ENCODE results near the gene MTRF1.

MTRF1 gene

GRCh38 chr13:41199079-41199478, 64.3 kb downstream of the MTRF1 start:
- Histone ChIP-seq H3K36me3 (ENCODE audit: control insufficient read depth in 2 of 2, insufficient read depth in 1 of 2, low read length in 2 of 2) (no peaks in the 10 kb centered on the region), H3K9me3 (ENCODE audit: control insufficient read depth, insufficient read depth, low read depth, low read length) (no peaks in the 10 kb centered on the region), H3K4me1 (ENCODE audit: control insufficient read depth, insufficient read depth, low read length) (no peaks in the 10 kb centered on the region), H3K27ac (ENCODE audit: extremely low read depth, low read depth, low read length) (no peak overlapping the region), H3K4me3 (ENCODE audit: low read depth, low read length) (no peak overlapping the region)
- POLR2A ChIA-PET: no interaction called here
- CTCF ChIA-PET: no interaction called here
- TF ChIP-seq TSHZ1 (tag by site-specific recombination; IDR thresholded peaks at IDR 0.05; ENCODE audit: borderline replicate concordance): no peak
- TF ChIP-seq ZNF23 (tag by site-specific recombination; IDR thresholded peaks at IDR 0.05; ENCODE audit: borderline replicate concordance): no peak
- no peak for TF ChIP-seq ZNF792 (tag by site-specific recombination; IDR thresholded peaks at IDR 0.05)
- no peak for TF ChIP-seq ZNF561 (tag by site-specific recombination; IDR thresholded peaks at IDR 0.05; ENCODE audit: borderline replicate concordance)
- no peak for TF ChIP-seq ZNF549 (tag by site-specific recombination; IDR thresholded peaks at IDR 0.05)
- no peak for TF ChIP-seq ZEB2 (tag by site-specific recombination; IDR thresholded peaks at IDR 0.05)
- TF ChIP-seq ZNF48 (tag by site-specific recombination; IDR thresholded peaks at IDR 0.05): no peak
- TF ChIP-seq ZSCAN4 (tag by site-specific recombination; IDR thresholded peaks at IDR 0.05): no peak
- TF ChIP-seq FEZF1 (tag by site-specific recombination; IDR thresholded peaks at IDR 0.05): no peak
- no peak for TF ChIP-seq WT1 (tag by site-specific recombination; IDR thresholded peaks at IDR 0.05)
- TF ChIP-seq BCL11A (tag by site-specific recombination; IDR thresholded peaks at IDR 0.05; ENCODE audit: low read depth): no peak
- no peak for TF ChIP-seq ZNF558 (tag by site-specific recombination; IDR thresholded peaks at IDR 0.05)
- TF ChIP-seq ZNF692 (tag by site-specific recombination; IDR thresholded peaks at IDR 0.05): no peak
- TF ChIP-seq CTCF (tag by site-specific recombination; IDR thresholded peaks at IDR 0.05): no peak
- no peak for TF ChIP-seq TCF7L2 (IDR thresholded peaks at IDR 0.05; ENCODE audit: borderline replicate concordance, low read depth, low read length)
- no peak for TF ChIP-seq ZNF433 (tag by site-specific recombination; IDR thresholded peaks at IDR 0.05; ENCODE audit: low read depth)

GRCh38 chr13:41196620-41197019, 66.8 kb downstream of the MTRF1 start:
- ChIA-PET POLR2A (no interaction called here), CTCF (interaction anchor here (0.6 to 1.1 kb wide), 3 partner anchors 97 to 392 kb away, joined by 3 to 4 read pairs (median 3); partner anchors contain the start of gene WBP4)
- TF ChIP-seq ZXDB (tag by site-specific recombination; IDR thresholded peaks at IDR 0.05) (no peak), ZNF133 (tag by site-specific recombination; IDR thresholded peaks at IDR 0.05) (no peak), ZNF114 (tag by site-specific recombination; IDR thresholded peaks at IDR 0.05) (no peak)
- H3K4me1 ChIP-seq (ENCODE audit: control insufficient read depth, insufficient read depth, low read length): no peaks in the 10 kb centered on the region
- H3K9me3 ChIP-seq (ENCODE audit: control insufficient read depth, insufficient read depth, low read depth, low read length): no peaks in the 10 kb centered on the region
- no peak overlapping the region for H3K4me3 ChIP-seq (ENCODE audit: low read depth, low read length)
- no peak overlapping the region for H3K27ac ChIP-seq (ENCODE audit: extremely low read depth, low read depth, low read length)
- H3K36me3 ChIP-seq (ENCODE audit: control insufficient read depth in 2 of 2, insufficient read depth in 1 of 2, low read length in 2 of 2): peaks cover 0 to 9% of the 10 kb centered on the region in 2 experiments; a peak in 1 of 3 replicates

Measured in HEK293 (cell line).